Neural cell (in vitro differentiated cells): ENCODE measurements around the gene USP6NL.

Experiments used
- EP300 ChIP-seq: fragments of 450-650 bp; conservative IDR thresholded peaks from 2 replicates; pipeline ENCODE4 v1.6.1; 2014; ENCODE audit warnings: antibody characterized with exemption, mild to moderate bottlenecking, moderate library complexity; ENCODE audit not compliant: poor library complexity, severe bottlenecking
- EZH2 ChIP-seq: fragments of 200-600, 300-800 bp; shearing (Covaris generic), sonication (generic); IDR thresholded peaks from 2 replicates; pipeline ENCODE4 v1.6.1; 2014; ENCODE audit warnings: antibody characterized with exemption, low read length, borderline replicate concordance, mild to moderate bottlenecking; ENCODE audit not compliant: insufficient read depth, poor library complexity, severe bottlenecking
- MXI1 ChIP-seq: fragments of 450-650 bp; conservative IDR thresholded peaks from 2 replicates; pipeline ENCODE4 v1.6.1; 2014; ENCODE audit warnings: antibody characterized with exemption, mild to moderate bottlenecking; ENCODE audit not compliant: poor library complexity, severe bottlenecking
- POLR2AphosphoS5 ChIP-seq: IDR thresholded peaks from 2 replicates; pipeline ENCODE4 v1.6.1; 2012
- RAD21 ChIP-seq: fragments of 450-650 bp; conservative IDR thresholded peaks from 2 replicates; pipeline ENCODE4 v1.6.1; 2014; ENCODE audit warnings: antibody characterized with exemption, mild to moderate bottlenecking, moderate library complexity
- SMC3 ChIP-seq: fragments of 450-650 bp; conservative IDR thresholded peaks from 2 replicates; pipeline ENCODE4 v1.6.1; 2014; ENCODE audit warnings: antibody characterized with exemption, mild to moderate bottlenecking, moderate library complexity; ENCODE audit not compliant: poor library complexity
- TAF1 ChIP-seq: IDR thresholded peaks from 2 replicates; pipeline ENCODE4 v1.6.1; 2012; ENCODE audit warnings: low read depth
- TF ChIP-seq, protein P1 (sequence below): fragments of 450-650 bp; IDR thresholded peaks from 2 replicates; pipeline ENCODE4 v1.5.1; 2014; ENCODE audit warnings: antibody characterized with exemption, mild to moderate bottlenecking, moderate library complexity; ENCODE audit not compliant: poor library complexity, severe bottlenecking
- TF ChIP-seq, protein P2 (sequence below): IDR thresholded peaks from 2 replicates; pipeline ENCODE4 v1.6.1; 2012; ENCODE audit warnings: borderline replicate concordance

GRCh38 chr10:11454958-11455566, 156.4 kb downstream of the USP6NL start:
- TF ChIP-seq, protein P1, sequence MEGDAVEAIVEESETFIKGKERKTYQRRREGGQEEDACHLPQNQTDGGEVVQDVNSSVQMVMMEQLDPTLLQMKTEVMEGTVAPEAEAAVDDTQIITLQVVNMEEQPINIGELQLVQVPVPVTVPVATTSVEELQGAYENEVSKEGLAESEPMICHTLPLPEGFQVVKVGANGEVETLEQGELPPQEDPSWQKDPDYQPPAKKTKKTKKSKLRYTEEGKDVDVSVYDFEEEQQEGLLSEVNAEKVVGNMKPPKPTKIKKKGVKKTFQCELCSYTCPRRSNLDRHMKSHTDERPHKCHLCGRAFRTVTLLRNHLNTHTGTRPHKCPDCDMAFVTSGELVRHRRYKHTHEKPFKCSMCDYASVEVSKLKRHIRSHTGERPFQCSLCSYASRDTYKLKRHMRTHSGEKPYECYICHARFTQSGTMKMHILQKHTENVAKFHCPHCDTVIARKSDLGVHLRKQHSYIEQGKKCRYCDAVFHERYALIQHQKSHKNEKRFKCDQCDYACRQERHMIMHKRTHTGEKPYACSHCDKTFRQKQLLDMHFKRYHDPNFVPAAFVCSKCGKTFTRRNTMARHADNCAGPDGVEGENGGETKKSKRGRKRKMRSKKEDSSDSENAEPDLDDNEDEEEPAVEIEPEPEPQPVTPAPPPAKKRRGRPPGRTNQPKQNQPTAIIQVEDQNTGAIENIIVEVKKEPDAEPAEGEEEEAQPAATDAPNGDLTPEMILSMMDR: no peak
- TF ChIP-seq POLR2AphosphoS5: no peak
- no peak for TF ChIP-seq EP300
- TF ChIP-seq, protein P2, sequence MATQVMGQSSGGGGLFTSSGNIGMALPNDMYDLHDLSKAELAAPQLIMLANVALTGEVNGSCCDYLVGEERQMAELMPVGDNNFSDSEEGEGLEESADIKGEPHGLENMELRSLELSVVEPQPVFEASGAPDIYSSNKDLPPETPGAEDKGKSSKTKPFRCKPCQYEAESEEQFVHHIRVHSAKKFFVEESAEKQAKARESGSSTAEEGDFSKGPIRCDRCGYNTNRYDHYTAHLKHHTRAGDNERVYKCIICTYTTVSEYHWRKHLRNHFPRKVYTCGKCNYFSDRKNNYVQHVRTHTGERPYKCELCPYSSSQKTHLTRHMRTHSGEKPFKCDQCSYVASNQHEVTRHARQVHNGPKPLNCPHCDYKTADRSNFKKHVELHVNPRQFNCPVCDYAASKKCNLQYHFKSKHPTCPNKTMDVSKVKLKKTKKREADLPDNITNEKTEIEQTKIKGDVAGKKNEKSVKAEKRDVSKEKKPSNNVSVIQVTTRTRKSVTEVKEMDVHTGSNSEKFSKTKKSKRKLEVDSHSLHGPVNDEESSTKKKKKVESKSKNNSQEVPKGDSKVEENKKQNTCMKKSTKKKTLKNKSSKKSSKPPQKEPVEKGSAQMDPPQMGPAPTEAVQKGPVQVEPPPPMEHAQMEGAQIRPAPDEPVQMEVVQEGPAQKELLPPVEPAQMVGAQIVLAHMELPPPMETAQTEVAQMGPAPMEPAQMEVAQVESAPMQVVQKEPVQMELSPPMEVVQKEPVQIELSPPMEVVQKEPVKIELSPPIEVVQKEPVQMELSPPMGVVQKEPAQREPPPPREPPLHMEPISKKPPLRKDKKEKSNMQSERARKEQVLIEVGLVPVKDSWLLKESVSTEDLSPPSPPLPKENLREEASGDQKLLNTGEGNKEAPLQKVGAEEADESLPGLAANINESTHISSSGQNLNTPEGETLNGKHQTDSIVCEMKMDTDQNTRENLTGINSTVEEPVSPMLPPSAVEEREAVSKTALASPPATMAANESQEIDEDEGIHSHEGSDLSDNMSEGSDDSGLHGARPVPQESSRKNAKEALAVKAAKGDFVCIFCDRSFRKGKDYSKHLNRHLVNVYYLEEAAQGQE: no peak
- no peak for TF ChIP-seq EZH2
- no peak for TF ChIP-seq RAD21
- TF ChIP-seq MXI1: no peak
- TF ChIP-seq SMC3: no peak
- no peak for TF ChIP-seq TAF1
